ENCODE results near the gene TMEM86B. TPM values are rescaled to one million over a fixed set of nuclear protein-coding genes. Genes with fewer than 3 reads are reported as not detected.
A peak's percentile ranks its signal among the peaks of the same experiment; 100 is the strongest.

Gene TMEM86B, protein sequence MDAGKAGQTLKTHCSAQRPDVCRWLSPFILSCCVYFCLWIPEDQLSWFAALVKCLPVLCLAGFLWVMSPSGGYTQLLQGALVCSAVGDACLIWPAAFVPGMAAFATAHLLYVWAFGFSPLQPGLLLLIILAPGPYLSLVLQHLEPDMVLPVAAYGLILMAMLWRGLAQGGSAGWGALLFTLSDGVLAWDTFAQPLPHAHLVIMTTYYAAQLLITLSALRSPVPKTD
- 10 to 100 TPM; 12.6 to 14.7 (median 14.6) TPM for total RNA-seq
- total RNA-seq (2013) = 3.7 TPM

DNA sequence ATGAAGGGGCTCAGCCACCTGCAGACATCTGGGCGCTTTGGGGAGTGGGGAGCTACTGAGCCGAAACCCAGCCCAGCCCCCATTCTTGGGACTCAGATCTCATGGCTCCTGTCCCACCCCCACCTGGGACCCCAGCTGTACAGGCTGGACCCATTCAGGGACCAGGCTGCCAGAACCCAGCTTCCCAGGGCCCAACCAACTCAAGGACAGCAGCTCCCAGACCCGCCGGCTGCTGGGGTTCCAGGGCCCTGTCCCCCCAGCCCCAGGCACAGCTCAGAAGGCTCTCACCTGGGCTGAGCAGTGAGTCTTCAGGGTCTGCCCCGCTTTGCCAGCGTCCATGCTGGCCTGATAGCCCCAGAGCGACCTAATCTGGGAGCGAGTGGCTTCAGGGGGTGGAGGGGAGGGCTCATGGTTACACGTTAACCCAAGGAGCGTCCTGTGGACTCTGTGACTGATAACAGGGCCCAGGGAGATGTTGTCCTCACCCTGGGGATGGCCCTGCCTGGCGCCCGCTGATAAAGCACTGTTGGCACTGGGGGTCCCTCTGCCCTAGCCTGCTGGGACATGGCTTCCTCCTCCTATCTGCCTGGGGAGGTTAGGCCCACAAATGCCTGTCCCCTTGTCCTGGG is at the start of gene TMEM86B:
TMEM86B (minus strand) TSS at position 361 of the 629 bp plus-strand sequence; CDS start at position 339, 22 bp downstream.
- no peaks in the 10 kb centered on the region for H3K9me3 ChIP-seq (ENCODE audit: control insufficient read depth, insufficient read depth, low read length)
- H3K36me3 ChIP-seq (ENCODE audit: control insufficient read depth, insufficient read depth, low read length) = peaks cover 65% of the 10 kb centered on the region
- no peaks in the 10 kb centered on the region for H3K27me3 ChIP-seq (ENCODE audit: control insufficient read depth, insufficient read depth, low read length)
- ATAC-seq (no peak), DNase-seq (no peak)
- peak within 1 kb of the TSS; percentile 29 to 65 for H3K27ac Mint-ChIP-seq
- H3K4me1 Mint-ChIP-seq = peaks cover 5 to 11% of the 10 kb centered on the region in 2 donors
- intact Hi-C loops (cut with micrococcal nuclease) = no loop called here
- no peaks in the 10 kb centered on the region for H3K9me3 Mint-ChIP-seq
- no peak within 1 kb of the TSS for H3K4me3 ChIP-seq (ENCODE audit: low read length)
- H3K4me1 ChIP-seq (ENCODE audit: control insufficient read depth, insufficient read depth, low read length) = no peaks in the 10 kb centered on the region
- TF ChIP-seq, protein P1, sequence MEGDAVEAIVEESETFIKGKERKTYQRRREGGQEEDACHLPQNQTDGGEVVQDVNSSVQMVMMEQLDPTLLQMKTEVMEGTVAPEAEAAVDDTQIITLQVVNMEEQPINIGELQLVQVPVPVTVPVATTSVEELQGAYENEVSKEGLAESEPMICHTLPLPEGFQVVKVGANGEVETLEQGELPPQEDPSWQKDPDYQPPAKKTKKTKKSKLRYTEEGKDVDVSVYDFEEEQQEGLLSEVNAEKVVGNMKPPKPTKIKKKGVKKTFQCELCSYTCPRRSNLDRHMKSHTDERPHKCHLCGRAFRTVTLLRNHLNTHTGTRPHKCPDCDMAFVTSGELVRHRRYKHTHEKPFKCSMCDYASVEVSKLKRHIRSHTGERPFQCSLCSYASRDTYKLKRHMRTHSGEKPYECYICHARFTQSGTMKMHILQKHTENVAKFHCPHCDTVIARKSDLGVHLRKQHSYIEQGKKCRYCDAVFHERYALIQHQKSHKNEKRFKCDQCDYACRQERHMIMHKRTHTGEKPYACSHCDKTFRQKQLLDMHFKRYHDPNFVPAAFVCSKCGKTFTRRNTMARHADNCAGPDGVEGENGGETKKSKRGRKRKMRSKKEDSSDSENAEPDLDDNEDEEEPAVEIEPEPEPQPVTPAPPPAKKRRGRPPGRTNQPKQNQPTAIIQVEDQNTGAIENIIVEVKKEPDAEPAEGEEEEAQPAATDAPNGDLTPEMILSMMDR (IDR thresholded peaks at IDR 0.05) = no peak
- H3K27me3 Mint-ChIP-seq (ENCODE audit: low read depth in 2 of 2) = no peaks in the 10 kb centered on the region
- H3K27ac ChIP-seq (ENCODE audit: low read length) = no peak within 1 kb of the TSS
- H3K36me3 Mint-ChIP-seq = no peaks in the 10 kb centered on the region
- WGBS (ENCODE audit: insufficient coverage) = 96% methylated on average over 12 of the region's 12 CpGs
- H3K4me3 Mint-ChIP-seq = no peak within 1 kb of the TSS

DNA sequence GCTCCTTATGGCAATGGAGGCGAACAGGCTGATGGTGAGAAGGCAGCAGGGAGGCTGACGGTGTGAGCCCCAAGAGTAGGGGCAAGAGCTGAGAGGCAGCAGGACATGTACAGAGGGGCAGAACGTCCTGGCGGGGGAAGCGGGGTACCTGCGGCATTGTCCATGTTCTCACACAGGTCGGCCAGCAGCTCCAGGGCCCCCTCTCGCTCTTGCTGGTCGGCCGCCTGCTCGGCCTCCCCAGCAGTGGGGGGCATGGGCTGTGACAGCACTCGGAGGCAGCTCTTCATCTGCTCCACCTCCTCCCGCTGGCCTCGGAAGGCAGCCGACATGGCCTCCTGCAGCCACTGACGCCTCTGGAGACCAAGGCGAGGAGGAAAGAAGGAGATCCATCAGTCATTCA is 48.9 kb upstream of the TMEM86B start:
- Mint-ChIP-seq H3K36me3 (peaks cover 1% of the 10 kb centered on the region), H3K4me1 (peaks cover 32 to 42% of the 10 kb centered on the region in 2 donors)

DNA sequence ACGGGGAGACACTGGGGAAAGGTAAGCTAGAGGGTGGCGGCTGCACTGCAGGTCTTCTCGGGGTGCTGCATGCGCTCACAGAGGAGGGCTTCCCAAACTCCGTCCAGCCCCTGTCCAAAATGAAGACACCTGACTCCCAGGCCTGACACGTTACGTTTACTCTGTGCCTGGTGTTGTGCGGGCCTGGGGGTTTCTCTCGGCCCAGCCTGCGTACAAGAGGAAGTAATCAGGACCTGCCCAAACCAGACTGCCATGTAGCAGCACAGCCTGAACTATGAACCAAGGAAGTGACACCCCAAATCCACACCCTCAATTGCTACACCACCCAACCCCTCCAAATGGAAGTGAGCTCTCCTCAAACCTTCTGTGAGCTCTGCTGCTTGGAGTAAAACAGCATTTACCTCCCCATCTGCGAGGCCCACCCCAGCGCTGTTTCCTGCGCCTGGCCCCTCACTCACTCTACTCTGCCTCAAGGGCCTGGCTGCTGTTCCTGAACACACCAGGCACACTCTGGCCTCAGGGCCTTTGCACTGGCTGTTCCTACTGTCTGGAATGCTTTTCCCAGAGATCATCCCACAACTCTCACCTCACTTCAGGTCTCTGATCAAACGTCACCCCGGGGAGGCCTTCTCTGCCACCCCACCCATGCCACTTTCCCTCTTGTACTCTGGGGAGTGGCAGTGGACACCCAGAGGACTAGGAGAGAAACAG is 48.3 kb upstream of the TMEM86B start:
- Histone ChIP-seq H3K27ac (ENCODE audit: low read length) (peak overlapping the region; percentile 90), H3K4me3 (ENCODE audit: low read length) (no peak overlapping the region), H3K9me3 (ENCODE audit: control insufficient read depth, insufficient read depth, low read length) (no peaks in the 10 kb centered on the region), H3K36me3 (ENCODE audit: control insufficient read depth, insufficient read depth, low read length) (peaks cover 18% of the 10 kb centered on the region), H3K27me3 (ENCODE audit: control insufficient read depth, insufficient read depth, low read length) (no peaks in the 10 kb centered on the region), H3K4me1 (ENCODE audit: control insufficient read depth, insufficient read depth, low read length) (peaks cover 52% of the 10 kb centered on the region)
- peaks cover 7% of the 10 kb centered on the region for H3K36me3 Mint-ChIP-seq
- intact Hi-C loops (cut with micrococcal nuclease) = no loop called here
- peak overlapping the region; percentile 91 to 98 for H3K27ac Mint-ChIP-seq
- H3K27me3 Mint-ChIP-seq (ENCODE audit: low read depth in 2 of 2) = no peaks in the 10 kb centered on the region
- H3K4me3 Mint-ChIP-seq = peak overlapping the region; percentile 69
- 68% methylated on average over 15 of the region's 15 CpGs for WGBS (ENCODE audit: insufficient coverage)
- peaks cover 32 to 42% of the 10 kb centered on the region in 2 donors for H3K4me1 Mint-ChIP-seq
- H3K9me3 Mint-ChIP-seq = no peaks in the 10 kb centered on the region
- DNase-seq (peak in 1 of 2 donors; percentile 59), ATAC-seq (peak; percentile 20 to 47 (median 25))
- TF ChIP-seq, protein P1 (IDR thresholded peaks at IDR 0.05) = no peak

More for the DNA sequence above, 48.9 kb upstream of the TMEM86B start:
- no peak overlapping the region for H3K4me3 ChIP-seq (ENCODE audit: low read length)
- H3K4me1 ChIP-seq (ENCODE audit: control insufficient read depth, insufficient read depth, low read length) = peaks cover 52% of the 10 kb centered on the region
- no peaks in the 10 kb centered on the region for H3K27me3 ChIP-seq (ENCODE audit: control insufficient read depth, insufficient read depth, low read length)
- ATAC-seq (no peak), DNase-seq (no peak)
- H3K9me3 ChIP-seq (ENCODE audit: control insufficient read depth, insufficient read depth, low read length) = no peaks in the 10 kb centered on the region
- H3K36me3 ChIP-seq (ENCODE audit: control insufficient read depth, insufficient read depth, low read length) = peaks cover 13% of the 10 kb centered on the region
- intact Hi-C loops (cut with micrococcal nuclease) = no loop called here
- Mint-ChIP-seq H3K27me3 (ENCODE audit: low read depth in 2 of 2) (no peaks in the 10 kb centered on the region), H3K27ac (peak overlapping the region; percentile 91 to 98), H3K4me3 (peak overlapping the region; percentile 69), H3K9me3 (no peaks in the 10 kb centered on the region)
- TF ChIP-seq, protein P1 (IDR thresholded peaks at IDR 0.05) = no peak
- WGBS (ENCODE audit: insufficient coverage) = 98% methylated on average over 17 of the region's 17 CpGs
- H3K27ac ChIP-seq (ENCODE audit: low read length) = peak overlapping the region; percentile 90
